Amniotic stem cell (primary cell): ENCODE measurements around the gene FBXL14.

ENCODE experiments used
- DNase-seq: peaks from one replicate; lab custom pipeline; 2025; lab: John Stamatoyannopoulos, UW

FBXL14 gene

GRCh38 chr12:1594261-1595025 is at the start of gene FBXL14:
TSS of gene FBXL14 (minus strand) at chr12:1594581. CDS start at chr12:1594066, 515 bp downstream.
- peak; percentile 58 for DNase-seq

GRCh38 chr12:1643905-1644533 is 49.6 kb upstream of the FBXL14 start:
- no peak for DNase-seq

GRCh38 chr12:1643043-1643442 is 48.7 kb upstream of the FBXL14 start:
- DNase-seq, result no peak

GRCh38 chr12:1642513-1642912 is 48.1 kb upstream of the FBXL14 start:
- no peak for DNase-seq

- DNase-seq, result no peak
Measured at GRCh38 chr12:1640328-1641234, 46.2 kb upstream of the FBXL14 start.

GRCh38 chr12:1639538-1639937 is 45.2 kb upstream of the FBXL14 start:
- no peak for DNase-seq

GRCh38 chr12:1638203-1638602 is 43.8 kb upstream of the FBXL14 start:
- no peak for DNase-seq

- no peak for DNase-seq
Measured at GRCh38 chr12:1635301-1636095, 41.1 kb upstream of the FBXL14 start.

GRCh38 chr12:1634590-1635191 is 40.3 kb upstream of the FBXL14 start:
- DNase-seq, result peak; percentile 25

GRCh38 chr12:1634149-1634548 is 39.8 kb upstream of the FBXL14 start:
- DNase-seq, result no peak

- DNase-seq, result no peak
Measured at GRCh38 chr12:1633459-1633858, 39.1 kb upstream of the FBXL14 start.

GRCh38 chr12:1632702-1633101 is 38.3 kb upstream of the FBXL14 start:
- DNase-seq, result no peak

- no peak for DNase-seq
Measured at GRCh38 chr12:1630827-1631591, 36.6 kb upstream of the FBXL14 start.

GRCh38 chr12:1630133-1630826 is 35.9 kb upstream of the FBXL14 start:
- no peak for DNase-seq

- DNase-seq, result no peak
Measured at GRCh38 chr12:1629338-1630132, 35.2 kb upstream of the FBXL14 start.

GRCh38 chr12:1628666-1629337 is 34.4 kb upstream of the FBXL14 start, which contains the start of gene WNT5B:
TSS of gene WNT5B (plus strand) at chr12:1629231. CDS start at chr12:1631355, 2,124 bp downstream.
- DNase-seq, result no peak

- DNase-seq, result no peak
Measured at GRCh38 chr12:1622406-1622805, 28.0 kb upstream of the FBXL14 start.

GRCh38 chr12:1620092-1620491 is 25.7 kb upstream of the FBXL14 start:
- no peak for DNase-seq
